ENCODE results near the gene ARID1B.

- TF ChIP-seq FOXM1 (IDR thresholded peaks at IDR 0.05; ENCODE audit: low read depth, low read length) (no peak), MAX (IDR thresholded peaks at IDR 0.05; ENCODE audit: low read depth, low read length) (no peak), SMC3 (IDR thresholded peaks at IDR 0.05; ENCODE audit: borderline replicate concordance, low read length) (no peak), EP300 (IDR thresholded peaks at IDR 0.05; ENCODE audit: borderline replicate concordance in 1 of 2, control insufficient read depth in 1 of 2, low read depth in 2 of 2, low read length in 2 of 2) (no peak), CHD2 (IDR thresholded peaks at IDR 0.05; ENCODE audit: borderline replicate concordance, low read depth, low read length) (no peak), MEF2A (IDR thresholded peaks at IDR 0.05; ENCODE audit: insufficient read depth, low read depth, low read length) (no peak), SIN3A (IDR thresholded peaks at IDR 0.05; ENCODE audit: low read depth, low read length) (no peak), CTCF (IDR thresholded peaks at IDR 0.05 in 2 of 3, conservative IDR thresholded peaks at IDR 0.05 in 1 of 3; ENCODE audit: control insufficient read depth in 2 of 3, extremely low read depth in 1 of 3, insufficient read depth in 1 of 3, low read depth in 3 of 3, low read length in 3 of 3) (no peak), NR2F1 (conservative IDR thresholded peaks at IDR 0.05) (no peak), CREM (IDR thresholded peaks at IDR 0.05; ENCODE audit: low read depth) (no peak), ZBTB33 (IDR thresholded peaks at IDR 0.05) (no peak), POLR2A (IDR thresholded peaks at IDR 0.05; ENCODE audit: low read depth, low read length) (no peak), BACH1 (IDR thresholded peaks at IDR 0.05; ENCODE audit: borderline replicate concordance) (no peak), ZNF274 (IDR thresholded peaks at IDR 0.05; ENCODE audit: insufficient read depth, insufficient read length) (no peak)
Measured at GRCh38 chr6:156765117-156765516, 12.1 kb upstream of the ARID1B start.

All from GM12878 (cell line).